ENCODE measurements around the gene BTRC.
A peak's percentile ranks its signal among the peaks of the same experiment; 100 is the strongest.

BTRC gene

GRCh38 chr10:101570428-101571270, 216.7 kb downstream of the BTRC start:
- no peak for TF ChIP-seq SPI1 (IDR thresholded peaks at IDR 0.05; ENCODE audit: borderline replicate concordance, low read depth)
- TF ChIP-seq POLR2AphosphoS5 (IDR thresholded peaks at IDR 0.05; ENCODE audit: low read depth): no peak
- no peak for TF ChIP-seq CTCF (IDR thresholded peaks at IDR 0.05; ENCODE audit: insufficient read depth, low read length)
- Histone ChIP-seq H3K4me3 (replicated peaks; ENCODE audit: insufficient read depth, low read length) (peak overlapping the region; percentile 62), H3K27me3 (ENCODE audit: insufficient read depth, poor library complexity, severe bottlenecking) (peaks cover 30% of the 10 kb centered on the region), H3K27ac (replicated peaks) (no peak overlapping the region; the same call in 1 of the 2 replicates)
- DNase-seq (ENCODE audit: low read depth in 1 of 2, low spot score in 1 of 2): peak; percentile 52 to 54

- Histone ChIP-seq H3K27ac (replicated peaks) (no peak overlapping the region), H3K4me3 (replicated peaks; ENCODE audit: insufficient read depth, low read length) (no peak overlapping the region), H3K27me3 (ENCODE audit: insufficient read depth, poor library complexity, severe bottlenecking) (peaks cover 23% of the 10 kb centered on the region)
- TF ChIP-seq SPI1 (IDR thresholded peaks at IDR 0.05; ENCODE audit: borderline replicate concordance, low read depth): no peak
- TF ChIP-seq CTCF (IDR thresholded peaks at IDR 0.05; ENCODE audit: insufficient read depth, low read length): no peak
- no peak for TF ChIP-seq GABPA (IDR thresholded peaks at IDR 0.05; ENCODE audit: low read depth)
- TF ChIP-seq POLR2AphosphoS5 (IDR thresholded peaks at IDR 0.05; ENCODE audit: low read depth): no peak
- no peak for TF ChIP-seq REST (IDR thresholded peaks at IDR 0.05; ENCODE audit: insufficient replicate concordance, low read depth)
- no peak for DNase-seq (ENCODE audit: low read depth in 1 of 2, low spot score in 1 of 2)
Observed at GRCh38 chr10:101571271-101571925, 217.4 kb downstream of the BTRC start.

GRCh38 chr10:101572126-101572525, 218.2 kb downstream of the BTRC start:
- Histone ChIP-seq H3K4me3 (replicated peaks; ENCODE audit: insufficient read depth, low read length) (no peak overlapping the region), H3K27ac (replicated peaks) (no peak overlapping the region), H3K27me3 (ENCODE audit: insufficient read depth, poor library complexity, severe bottlenecking) (peaks cover 18% of the 10 kb centered on the region)
- TF ChIP-seq REST (IDR thresholded peaks at IDR 0.05; ENCODE audit: insufficient replicate concordance, low read depth) (no peak), POLR2AphosphoS5 (IDR thresholded peaks at IDR 0.05; ENCODE audit: low read depth) (no peak), CTCF (IDR thresholded peaks at IDR 0.05; ENCODE audit: insufficient read depth, low read length) (no peak), SPI1 (IDR thresholded peaks at IDR 0.05; ENCODE audit: borderline replicate concordance, low read depth) (no peak), GABPA (IDR thresholded peaks at IDR 0.05; ENCODE audit: low read depth) (no peak)
- DNase-seq (ENCODE audit: low read depth in 1 of 2, low spot score in 1 of 2): no peak

Data from HL-60 (cell line).